OCI-LY7 (cell line): ENCODE measurements around the gene ESR2. TPM values are rescaled to one million over a fixed set of nuclear protein-coding genes. Genes with fewer than 3 reads are reported as not detected.

ENCODE experiments used
- BruUV-seq: library from RNA; stranded (reverse); fragments of 400-500 nt; replicated peaks from 2 replicates; lab custom pipeline; 2021; lab: Mats Ljungman, UMichigan
- CTCF ChIA-PET: fragments of 300-600 bp; sonication (Branson Sonifier 250); formaldehyde crosslinking; loops from one replicate; lab custom pipeline; 2022; ENCODE audit warnings: antibody characterized with exemption; ENCODE audit not compliant: unreplicated experiment; lab: Charles Lee
- POLR2A ChIA-PET: fragments of 300-600 bp; sonication (Branson Sonifier 250); formaldehyde crosslinking; loops from one replicate; lab custom pipeline; 2022; ENCODE audit warnings: antibody characterized with exemption; lab: Charles Lee
- DNase-seq: peaks from one replicate; pipeline ENCODE4 v3.0.0-alpha.2; 2015; ENCODE audit warnings: low spot score
- H2AFZ ChIP-seq: fragments of 200-600 bp; sonication (generic), shearing (Covaris generic); 2 replicates; pipeline ENCODE4 v1.6.1; 2014; ENCODE audit warnings: mild to moderate bottlenecking, antibody characterized with exemption, low read length, moderate library complexity
- H3K27ac ChIP-seq: fragments of 200-600 bp; sonication (generic); 2 replicates; pipeline ENCODE4 v1.5.1; 2014; ENCODE audit warnings: mixed run types, low read depth, mild to moderate bottlenecking, moderate library complexity, low read length, inconsistent platforms; ENCODE audit not compliant: poor library complexity, severe bottlenecking
- H3K36me3 ChIP-seq: fragments of 200-600 bp; sonication (generic); 2 replicates; pipeline ENCODE4 v1.6.1; 2014; ENCODE audit warnings: mild to moderate bottlenecking, antibody characterized with exemption, low read length, moderate library complexity, mixed read lengths; ENCODE audit not compliant: insufficient read depth
- H3K4me1 ChIP-seq: fragments of 200-600 bp; sonication (generic); 2 replicates; pipeline ENCODE4 v1.5.1; 2014; ENCODE audit warnings: mild to moderate bottlenecking, low read length; ENCODE audit not compliant: insufficient read depth, poor library complexity, severe bottlenecking
- H3K4me2 ChIP-seq: fragments of 200-600 bp; sonication (generic); 2 replicates; pipeline ENCODE4 v1.6.1; 2014; ENCODE audit warnings: mild to moderate bottlenecking, low read length
- H3K4me3 ChIP-seq: fragments of 200-600 bp; sonication (generic); 2 replicates; pipeline ENCODE4 v1.5.1; 2014; ENCODE audit warnings: mild to moderate bottlenecking, low read depth, low read length; ENCODE audit not compliant: poor library complexity, severe bottlenecking
- H3K79me2 ChIP-seq: fragments of 200-600 bp; sonication (generic); 2 replicates; pipeline ENCODE4 v1.6.1; 2016; ENCODE audit warnings: low read depth, mild to moderate bottlenecking, low read length, moderate library complexity, mixed read lengths; ENCODE audit not compliant: insufficient read depth
- H3K9me2 ChIP-seq: fragments of 200-600 bp; sonication (generic); 2 replicates; pipeline ENCODE4 v1.6.1; 2016; ENCODE audit warnings: mild to moderate bottlenecking, low read length, mixed read lengths; ENCODE audit not compliant: insufficient read depth
- H3K9me3 ChIP-seq: fragments of 200-600 bp; sonication (generic); 2 replicates; pipeline ENCODE4 v1.6.1; 2014; ENCODE audit warnings: mild to moderate bottlenecking, mixed run types, low read length, mixed read lengths
- H4K20me1 ChIP-seq: fragments of 200-600 bp; sonication (generic); 2 replicates; pipeline ENCODE4 v1.6.1; 2014; ENCODE audit warnings: mild to moderate bottlenecking, antibody characterized with exemption, low read length, moderate library complexity, mixed read lengths; ENCODE audit not compliant: insufficient read depth
- EZH2phosphoT487 ChIP-seq: fragments of 200-600 bp; sonication (generic); IDR thresholded peaks from 2 replicates; pipeline ENCODE4 v1.6.1; 2018; ENCODE audit warnings: low read depth, borderline replicate concordance, mild to moderate bottlenecking, mixed run types, antibody characterized with exemption, low read length, moderate library complexity, mixed read lengths
- intact Hi-C: fragments of 100-400 bp; cut with micrococcal nuclease; formaldehyde crosslinking; loops from one replicate; pipeline ENCODE4 v1.10.0; 2022; ENCODE audit not compliant: unreplicated experiment
- total RNA-seq, 2 experiments: library from RNA; depleted of rRNA in 1 of 2; stranded (reverse); fragments of >200 nt in 1 of 2; shearing (Covaris generic) in 1 of 2; gene quantifications; 2 replicates each; pipeline ENCODE4 v1.2.3, GENCODE V29; 2014 to 2022
- TF ChIP-seq, protein P1 (sequence below): fragments of 200-600 bp; sonication (generic); conservative IDR thresholded peaks from 2 replicates; pipeline ENCODE4 v1.5.1; 2014; ENCODE audit warnings: mild to moderate bottlenecking, antibody characterized with exemption, low read length, moderate library complexity, mixed read lengths

Gene ESR2
- total RNA-seq, 2 experiments from 2014 or later = 13.4 to 37.7 TPM

DNA sequence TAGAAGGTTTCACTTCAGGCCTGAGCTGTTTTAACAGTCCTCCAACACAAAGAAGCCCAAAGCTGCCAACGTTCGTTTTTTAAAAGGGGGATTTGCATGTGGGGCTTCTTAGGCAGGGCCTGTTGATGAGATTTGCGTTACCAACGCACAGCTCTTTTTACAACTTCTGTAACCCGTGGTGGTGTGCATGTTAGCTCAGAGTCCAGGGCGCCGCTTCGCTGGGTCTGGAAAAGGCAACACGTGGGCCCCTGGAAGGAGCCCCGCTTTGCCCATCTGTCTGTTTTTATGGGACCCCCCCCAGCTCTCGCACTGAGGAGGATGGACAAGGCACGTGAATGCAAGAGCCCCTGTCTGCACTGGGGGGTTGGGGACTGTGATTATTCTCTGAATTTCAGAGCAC, 84.0 kb downstream of the ESR2 start:
- CTCF ChIA-PET = no interaction called here
- TF ChIP-seq, protein P1, sequence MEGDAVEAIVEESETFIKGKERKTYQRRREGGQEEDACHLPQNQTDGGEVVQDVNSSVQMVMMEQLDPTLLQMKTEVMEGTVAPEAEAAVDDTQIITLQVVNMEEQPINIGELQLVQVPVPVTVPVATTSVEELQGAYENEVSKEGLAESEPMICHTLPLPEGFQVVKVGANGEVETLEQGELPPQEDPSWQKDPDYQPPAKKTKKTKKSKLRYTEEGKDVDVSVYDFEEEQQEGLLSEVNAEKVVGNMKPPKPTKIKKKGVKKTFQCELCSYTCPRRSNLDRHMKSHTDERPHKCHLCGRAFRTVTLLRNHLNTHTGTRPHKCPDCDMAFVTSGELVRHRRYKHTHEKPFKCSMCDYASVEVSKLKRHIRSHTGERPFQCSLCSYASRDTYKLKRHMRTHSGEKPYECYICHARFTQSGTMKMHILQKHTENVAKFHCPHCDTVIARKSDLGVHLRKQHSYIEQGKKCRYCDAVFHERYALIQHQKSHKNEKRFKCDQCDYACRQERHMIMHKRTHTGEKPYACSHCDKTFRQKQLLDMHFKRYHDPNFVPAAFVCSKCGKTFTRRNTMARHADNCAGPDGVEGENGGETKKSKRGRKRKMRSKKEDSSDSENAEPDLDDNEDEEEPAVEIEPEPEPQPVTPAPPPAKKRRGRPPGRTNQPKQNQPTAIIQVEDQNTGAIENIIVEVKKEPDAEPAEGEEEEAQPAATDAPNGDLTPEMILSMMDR = no peak
- BruUV-seq = no TSS peak
- no peak overlapping the region for H3K4me3 ChIP-seq
- no peaks in the 10 kb centered on the region for H3K79me2 ChIP-seq
- H3K9me3 ChIP-seq = no peaks in the 10 kb centered on the region
- no peak overlapping the region for H2AFZ ChIP-seq
- no peaks in the 10 kb centered on the region for H4K20me1 ChIP-seq
- H3K9me2 ChIP-seq = no peaks in the 10 kb centered on the region
- peaks cover 7% of the 10 kb centered on the region for H3K4me1 ChIP-seq
- H3K4me2 ChIP-seq = peak overlapping the region; percentile 27; the same call in 1 of the 2 replicates
- POLR2A ChIA-PET = no interaction called here
- DNase-seq = no peak
- peaks cover 92% of the 10 kb centered on the region for H3K36me3 ChIP-seq
- H3K27ac ChIP-seq = no peak overlapping the region
- intact Hi-C loops = no loop called here

DNA sequence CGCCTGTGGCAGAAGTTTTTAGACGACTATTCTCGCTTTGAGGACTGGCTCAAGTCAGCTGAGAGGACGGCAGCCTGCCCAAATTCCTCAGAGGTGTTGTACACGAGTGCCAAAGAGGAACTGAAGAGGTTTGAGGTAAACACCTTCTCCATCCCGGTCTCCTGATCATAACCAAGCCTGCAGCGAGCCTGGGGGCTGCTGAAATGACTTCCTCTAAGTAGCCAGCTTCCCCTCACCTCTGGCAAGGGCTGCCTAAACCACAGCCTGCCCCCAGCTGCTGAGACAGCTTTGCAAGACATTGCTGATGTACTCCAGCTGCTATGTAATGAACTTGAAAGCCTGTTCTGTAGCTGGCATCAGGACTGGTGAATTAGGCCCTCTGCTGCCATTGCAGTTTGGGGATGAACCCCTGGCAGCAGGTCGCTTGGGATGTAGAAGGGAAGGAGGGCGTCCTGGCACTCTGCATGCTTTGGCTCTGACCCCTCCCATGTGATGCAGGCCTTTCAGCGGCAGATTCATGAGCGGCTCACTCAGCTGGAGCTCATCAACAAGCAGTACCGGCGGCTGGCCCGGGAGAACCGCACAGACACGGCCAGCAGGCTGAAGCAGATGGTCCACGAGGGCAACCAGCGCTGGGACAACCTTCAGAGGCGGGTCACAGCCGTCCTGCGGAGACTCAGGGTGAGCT, 84.6 kb downstream of the ESR2 start:
- Histone ChIP-seq H4K20me1 (no peaks in the 10 kb centered on the region), H3K9me3 (no peaks in the 10 kb centered on the region), H3K79me2 (no peaks in the 10 kb centered on the region), H3K27ac (no peak overlapping the region), H3K4me1 (peaks cover 7% of the 10 kb centered on the region), H3K4me3 (no peak overlapping the region), H3K36me3 (peaks cover 92% of the 10 kb centered on the region), H2AFZ (no peak overlapping the region), H3K4me2 (peak overlapping the region; percentile 27; the same call in 1 of the 2 replicates), H3K9me2 (no peaks in the 10 kb centered on the region)
- TF ChIP-seq, protein P1 = no peak
- no peak for TF ChIP-seq EZH2phosphoT487
- intact Hi-C loops = no loop called here
- no peak for DNase-seq
- CTCF ChIA-PET = no interaction called here
- POLR2A ChIA-PET = no interaction called here
- no TSS peak for BruUV-seq

DNA sequence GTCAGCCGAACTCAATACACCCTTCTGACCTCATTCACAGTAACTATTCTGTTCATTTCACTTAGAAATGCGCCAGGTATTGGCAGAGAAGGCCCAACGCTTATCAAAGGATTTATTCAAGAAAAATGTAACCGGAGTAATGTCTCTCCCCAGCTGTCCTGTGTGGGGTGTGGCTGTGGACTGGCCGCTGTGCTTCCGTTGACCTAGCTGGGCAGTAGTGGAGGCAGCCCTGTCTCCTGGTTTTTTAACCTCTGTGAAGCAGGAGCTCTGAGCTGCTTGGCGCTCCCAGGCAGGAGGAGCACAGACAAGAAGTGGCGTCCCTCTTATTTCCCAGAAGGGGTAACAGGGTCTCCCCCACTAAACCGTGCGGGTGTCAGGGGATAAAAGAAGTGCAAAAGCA, 85.2 kb downstream of the ESR2 start:
- H4K20me1 ChIP-seq = no peaks in the 10 kb centered on the region
- ChIA-PET POLR2A (no interaction called here), CTCF (no interaction called here)
- no TSS peak for BruUV-seq
- no peaks in the 10 kb centered on the region for H3K9me3 ChIP-seq
- no peaks in the 10 kb centered on the region for H3K9me2 ChIP-seq
- peaks cover 92% of the 10 kb centered on the region for H3K36me3 ChIP-seq
- H3K27ac ChIP-seq = no peak overlapping the region
- no peak overlapping the region for H3K4me3 ChIP-seq
- no peak for DNase-seq
- peak overlapping the region; percentile 3; the same call in 1 of the 2 replicates for H3K4me2 ChIP-seq
- no peak overlapping the region for H2AFZ ChIP-seq
- intact Hi-C loops = no loop called here
- H3K79me2 ChIP-seq = no peaks in the 10 kb centered on the region
- no peak for TF ChIP-seq EZH2phosphoT487
- TF ChIP-seq, protein P1 = no peak
- H3K4me1 ChIP-seq = peaks cover 7% of the 10 kb centered on the region
